Activated naive CD8-positive, alpha-beta T cell treated with anti-CD3 and anti-CD28 coated beads, Interleukin-2, amount 50 U/mL, for 16 hours (primary cell): ENCODE measurements around the gene VWA5A.

Experiments
- DNase-seq: peaks from one replicate; pipeline ENCODE4 v3.0.0-alpha.2; 2020; ENCODE audit warnings: low read depth, low spot score

VWA5A gene

DNA sequence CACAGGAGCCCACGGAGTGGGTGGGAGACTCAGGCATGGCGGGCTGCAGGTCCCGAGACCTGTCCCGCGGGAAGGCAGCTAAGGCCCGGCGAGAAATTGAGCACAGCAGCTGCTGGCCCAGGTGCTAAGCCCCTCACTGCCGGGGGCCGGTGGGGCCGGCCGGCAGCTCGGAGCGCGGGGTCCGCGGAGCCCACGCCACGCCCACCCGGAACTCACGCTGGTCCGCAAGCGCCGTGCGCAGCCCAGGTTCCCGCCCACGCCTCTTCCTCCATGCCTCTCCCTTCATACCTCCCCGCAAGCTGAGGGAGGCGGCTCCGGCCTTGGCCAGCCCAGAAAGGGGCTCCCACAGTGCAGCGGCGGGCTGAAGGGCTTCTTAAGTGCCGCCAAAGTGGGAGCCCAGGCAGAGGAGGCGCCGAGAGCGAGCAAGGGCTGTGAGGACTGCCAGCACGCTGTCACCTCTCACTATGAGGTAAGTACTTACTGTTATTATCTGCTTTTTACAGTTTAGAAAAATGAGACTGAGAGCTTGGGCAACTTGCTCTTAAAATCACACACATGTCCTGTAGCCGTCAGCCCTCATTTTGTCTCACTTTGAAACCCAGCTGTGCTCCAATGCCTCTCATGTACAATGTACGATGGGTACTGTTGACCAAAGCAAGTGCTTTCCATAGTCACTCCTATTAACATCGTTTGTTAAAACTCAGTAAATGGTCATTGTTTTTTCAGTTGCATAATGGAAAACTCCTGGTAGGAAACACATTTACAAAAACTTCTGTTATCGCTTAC lies 55.7 kb downstream of the VWA5A start:
- DNase-seq = no peak

DNA sequence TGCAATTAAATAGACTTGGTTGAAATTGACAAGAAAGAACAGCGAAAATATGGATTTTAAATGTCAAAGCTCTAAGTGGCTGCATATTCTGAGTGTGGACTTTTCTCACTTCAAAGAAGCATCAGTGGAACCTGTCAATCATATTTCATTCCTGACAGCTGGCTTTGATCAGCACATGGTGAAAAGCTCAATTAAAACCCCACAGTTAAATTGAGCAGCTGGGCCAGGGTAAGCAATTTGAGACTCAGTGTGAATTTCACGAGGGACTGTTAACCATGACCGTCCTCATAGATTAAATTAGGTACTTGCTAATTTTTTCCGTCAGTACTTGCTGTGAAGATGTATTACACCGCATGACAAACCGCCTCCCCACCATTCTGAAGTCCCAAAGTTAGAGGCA lies 56.9 kb downstream of the VWA5A start:
- DNase-seq = no peak

DNA sequence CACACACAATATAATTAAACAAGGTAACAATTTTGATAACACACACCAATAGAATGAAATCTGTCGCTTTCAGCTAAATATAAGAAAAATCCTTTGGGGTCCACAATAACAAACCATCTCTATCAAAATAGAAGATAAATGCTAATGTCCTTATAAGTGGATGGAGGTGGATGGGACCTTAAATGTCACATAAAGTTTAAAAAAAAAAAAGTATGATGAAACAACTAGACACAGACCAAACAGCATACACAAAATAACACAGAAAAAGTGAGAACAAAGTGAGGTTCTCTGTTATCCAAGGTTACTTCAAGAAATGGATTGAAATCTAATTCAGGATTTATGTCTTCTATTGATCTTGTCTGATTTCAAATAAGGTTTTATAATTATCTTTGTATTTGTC lies 57.3 kb downstream of the VWA5A start:
- DNase-seq = no peak

DNA sequence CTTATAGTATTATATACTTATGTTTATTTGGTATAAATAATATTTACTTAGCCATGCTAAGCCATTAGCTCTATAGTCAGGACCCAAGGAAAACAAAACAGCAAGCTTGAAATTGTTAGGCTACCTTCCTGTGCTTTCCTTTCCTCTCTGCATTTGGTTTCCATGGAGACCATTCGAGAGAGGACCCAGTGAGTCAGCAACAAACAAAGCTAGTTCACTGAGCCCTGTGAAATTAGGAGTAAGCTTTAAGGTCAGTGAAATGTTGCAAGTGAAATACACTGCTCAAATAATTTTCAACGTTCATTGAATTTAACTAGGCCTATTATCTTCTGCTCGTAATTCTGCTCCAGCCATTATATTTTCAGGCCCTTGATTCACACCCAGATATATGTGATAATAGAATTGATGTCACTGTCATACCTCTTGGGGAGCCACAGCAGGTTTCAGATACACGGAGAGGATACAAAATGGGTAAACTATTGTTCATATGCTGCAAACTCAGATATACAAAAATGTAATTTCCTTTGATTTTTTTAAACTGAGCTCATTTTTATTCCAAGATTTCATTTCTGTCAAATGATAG lies 58.8 kb downstream of the VWA5A start:
- no peak for DNase-seq

DNA sequence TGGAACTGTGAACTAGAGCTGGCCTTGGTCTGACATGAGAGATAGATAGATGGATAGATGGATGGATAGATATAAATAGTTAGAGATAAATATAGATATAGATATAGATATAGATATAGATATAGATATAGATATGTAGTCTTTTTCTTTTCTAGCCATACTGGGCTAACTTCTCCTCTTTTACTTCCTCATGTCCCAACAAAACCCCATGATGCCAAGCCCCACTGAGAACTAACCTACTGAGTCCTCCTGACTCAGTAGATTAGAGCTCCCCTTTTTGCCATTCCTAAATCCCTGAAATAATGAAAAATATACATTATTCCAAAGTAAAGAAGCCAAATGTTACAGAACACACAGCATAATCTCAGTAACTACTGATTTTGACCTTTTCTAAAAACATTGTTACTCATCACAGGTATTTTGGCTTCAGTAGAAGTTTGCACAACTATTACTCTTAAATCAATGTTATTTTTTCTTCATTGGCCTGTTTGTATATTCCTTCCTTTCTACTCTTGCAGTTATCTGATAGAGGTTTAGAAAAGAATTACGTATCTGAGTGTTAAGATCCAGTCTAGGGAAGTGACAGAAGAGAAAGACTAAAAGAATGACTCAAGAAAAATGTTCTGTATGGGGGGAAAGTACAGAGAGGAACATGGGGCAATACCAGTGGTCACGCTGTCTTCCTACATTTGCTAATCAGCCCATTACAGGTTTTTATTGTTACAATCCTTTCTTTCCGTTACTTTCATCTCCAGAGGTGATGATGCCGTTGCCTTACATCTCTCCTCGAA lies 61.9 kb downstream of the VWA5A start:
- DNase-seq = no peak

DNA sequence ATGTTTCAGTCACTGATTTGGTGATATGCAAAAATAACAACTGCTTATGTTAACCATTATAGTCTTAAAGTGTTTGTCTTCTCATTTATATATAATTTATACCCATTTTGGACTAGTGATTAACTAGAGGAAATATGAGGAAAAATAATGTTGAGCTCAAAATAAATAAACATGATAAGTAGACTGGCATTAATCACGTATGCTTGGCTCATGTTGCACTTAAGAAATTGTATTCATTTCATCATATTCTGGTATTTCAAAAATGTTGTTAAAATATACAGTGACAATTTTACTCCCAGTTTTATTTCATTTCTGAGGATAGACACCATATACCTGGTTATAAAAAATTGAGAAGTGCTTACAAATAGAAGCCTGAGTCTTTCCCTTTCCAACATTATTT lies 64.1 kb downstream of the VWA5A start:
- DNase-seq = no peak

DNA sequence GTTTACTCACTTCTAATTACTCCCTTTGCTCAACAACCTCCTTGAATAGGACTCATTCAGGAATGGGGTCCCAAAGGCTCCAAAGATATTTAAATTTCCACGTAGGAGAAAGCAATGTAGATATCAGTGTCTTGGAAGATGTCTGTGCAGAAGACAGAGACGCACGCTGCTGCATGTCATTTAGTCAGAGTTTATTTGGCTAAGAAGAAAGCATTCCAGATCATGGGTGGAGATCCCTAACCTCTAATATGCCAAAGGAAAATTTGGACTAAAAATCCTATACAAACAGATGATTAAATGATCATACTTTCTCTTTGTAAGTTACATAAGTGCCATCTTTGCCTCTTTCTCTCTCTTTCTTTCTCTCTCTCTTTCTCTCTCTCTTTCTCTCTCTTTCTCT lies 67.8 kb downstream of the VWA5A start, which contains the start of gene OR10D3:
Gene OR10D3, plus strand, starts transcription at position 278 of the 400 bp plus-strand sequence. CDS start 1,925 bp downstream, outside the sequence.
- no peak for DNase-seq

DNA sequence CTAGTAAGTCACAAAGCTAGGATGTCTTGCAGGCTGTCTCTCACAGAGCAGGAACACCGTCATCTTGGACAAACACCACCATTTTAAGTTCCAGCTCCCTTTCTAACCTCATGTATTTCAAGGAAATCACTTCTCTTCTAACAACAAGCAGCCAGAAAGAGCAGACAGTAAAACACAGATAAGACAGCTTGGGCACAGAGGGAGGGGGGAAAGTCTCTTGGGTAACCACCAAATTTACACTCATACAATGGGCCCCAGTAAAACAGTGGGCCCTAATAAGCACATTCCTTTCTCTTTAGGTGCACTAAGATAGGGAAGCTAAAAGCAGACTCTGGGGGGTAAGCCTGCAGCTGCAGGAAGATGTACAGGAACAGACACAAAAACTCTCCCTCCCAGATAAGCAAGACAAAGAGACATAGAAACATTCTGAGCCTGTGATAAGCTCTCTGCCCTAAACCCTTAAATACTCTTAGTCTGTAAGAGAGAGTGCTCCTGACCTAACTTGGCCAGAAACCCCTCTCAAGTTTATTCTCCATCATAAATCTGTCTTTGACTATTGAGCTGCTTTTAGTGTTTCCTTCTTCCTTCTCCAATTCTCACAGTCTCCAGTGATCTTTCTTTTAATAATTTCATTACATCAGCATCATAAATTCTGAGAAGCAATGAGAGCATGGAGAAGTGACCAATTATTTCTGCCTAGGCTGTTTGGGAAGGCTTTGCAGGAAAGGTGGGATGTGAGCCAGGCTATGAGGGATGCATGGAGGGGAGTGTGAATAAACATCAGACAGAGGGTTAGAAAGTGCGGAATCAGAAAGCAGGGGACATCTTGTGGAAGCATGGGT lies 75.3 kb downstream of the VWA5A start:
- no peak for DNase-seq

DNA sequence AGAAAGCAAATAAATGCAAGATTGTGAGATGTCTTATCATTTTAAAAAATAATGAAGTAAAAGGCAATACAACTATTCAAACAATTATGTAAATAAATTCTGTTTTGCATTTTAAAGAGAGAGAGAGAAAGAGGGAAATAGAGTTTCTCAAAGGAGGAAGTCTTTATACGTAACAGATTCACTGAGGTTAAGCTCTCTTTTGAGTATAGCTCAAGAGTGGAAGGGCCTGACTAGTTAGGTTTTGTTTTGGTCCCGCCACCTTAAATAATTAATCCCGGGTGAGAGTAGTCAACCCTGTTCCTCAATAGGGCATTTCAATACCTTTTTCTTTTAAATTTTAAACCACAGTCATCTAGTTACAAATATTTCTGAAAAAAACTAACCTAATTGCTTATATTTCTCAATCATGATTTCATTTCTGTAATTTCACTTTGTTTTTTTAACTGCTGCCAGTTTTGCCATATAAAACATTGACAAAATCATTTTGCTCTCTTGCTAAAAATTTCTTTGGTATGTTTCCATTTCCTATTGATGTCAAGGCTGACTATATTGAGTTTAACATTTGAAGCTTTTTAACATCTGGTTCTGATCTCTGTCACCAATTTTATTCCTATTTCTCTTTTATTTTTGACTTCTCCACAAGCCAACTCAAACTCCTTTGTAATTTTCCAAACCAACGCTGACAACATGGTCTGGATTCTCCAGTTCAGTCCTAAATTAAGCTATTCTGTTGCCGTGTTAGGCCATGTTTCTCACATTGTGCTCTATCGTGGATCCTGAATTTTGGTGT lies 78.2 kb downstream of the VWA5A start:
- no peak for DNase-seq

DNA sequence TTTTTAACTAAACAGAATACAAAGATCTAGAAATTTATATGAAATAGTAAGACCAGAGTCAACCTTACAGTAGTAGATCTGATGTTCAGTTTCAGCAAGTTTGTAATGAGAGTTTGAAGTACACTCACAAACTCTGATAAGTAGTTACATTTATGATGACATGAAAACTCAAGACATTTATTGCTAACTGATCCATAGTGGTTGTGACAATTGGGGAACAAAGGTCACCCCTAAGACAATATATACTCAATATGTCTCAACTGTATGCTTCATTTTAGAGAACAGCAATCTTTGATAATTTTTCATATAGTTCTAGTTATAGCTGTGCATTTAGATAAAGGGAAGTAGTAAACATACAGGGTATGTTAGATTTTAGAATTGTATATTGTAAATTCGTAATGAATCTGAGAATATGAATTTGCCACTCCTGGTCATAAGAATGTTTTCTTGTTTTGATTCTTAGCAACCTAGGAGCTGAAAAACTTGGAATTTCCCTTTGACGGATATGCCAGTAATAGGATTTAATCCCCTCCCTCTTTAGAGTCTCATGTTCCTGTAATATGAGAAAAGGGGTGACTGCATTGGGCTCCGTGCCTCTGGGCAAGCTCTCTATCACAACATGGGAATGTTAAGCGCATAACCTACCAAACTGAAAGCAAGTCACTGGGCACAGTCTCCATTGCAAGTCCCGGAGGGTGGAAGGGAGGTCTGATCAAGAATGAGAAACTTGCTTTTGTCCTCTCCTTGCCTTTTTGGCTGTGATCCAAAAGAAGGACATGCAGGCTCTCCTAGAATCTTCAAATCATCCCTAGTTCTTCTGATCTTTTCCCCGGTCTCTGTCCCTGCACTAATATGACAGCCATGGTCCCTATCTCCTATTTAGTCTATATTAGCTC lies 79.3 kb downstream of the VWA5A start:
- no peak for DNase-seq

DNA sequence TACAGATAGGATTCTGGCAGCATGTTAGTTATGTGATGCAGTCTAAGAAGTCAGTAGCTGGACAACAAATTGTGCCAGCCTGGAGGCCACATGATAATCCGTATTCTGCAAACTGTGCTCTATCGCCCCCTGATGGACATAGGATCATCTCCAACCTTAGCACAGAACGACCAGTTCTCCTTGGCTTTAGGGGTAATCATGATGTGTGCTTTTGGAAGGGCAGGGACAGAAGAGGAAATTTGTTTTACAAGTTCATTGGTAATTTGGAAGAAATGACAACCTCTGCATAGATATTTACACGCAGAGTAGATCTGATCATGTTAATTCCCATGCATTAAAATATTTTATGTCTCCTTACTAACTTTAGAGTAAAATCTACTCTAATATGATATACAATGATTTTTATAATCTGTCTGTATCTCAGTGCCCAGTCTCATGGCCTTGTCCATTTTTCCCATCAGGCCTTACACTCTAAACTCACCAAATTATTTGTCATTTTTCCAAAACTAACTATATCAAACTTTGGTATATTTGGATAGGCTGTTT lies 80.0 kb downstream of the VWA5A start:
- DNase-seq = peak; percentile 9
